ENCODE measurements around the gene LTB4R.
"Not testable (repeated sequence)": the region's sequence is repeated elsewhere in the genome, so short reads cannot be mapped to it uniquely, and the experiment has no call there.

The LTB4R gene

DNA sequence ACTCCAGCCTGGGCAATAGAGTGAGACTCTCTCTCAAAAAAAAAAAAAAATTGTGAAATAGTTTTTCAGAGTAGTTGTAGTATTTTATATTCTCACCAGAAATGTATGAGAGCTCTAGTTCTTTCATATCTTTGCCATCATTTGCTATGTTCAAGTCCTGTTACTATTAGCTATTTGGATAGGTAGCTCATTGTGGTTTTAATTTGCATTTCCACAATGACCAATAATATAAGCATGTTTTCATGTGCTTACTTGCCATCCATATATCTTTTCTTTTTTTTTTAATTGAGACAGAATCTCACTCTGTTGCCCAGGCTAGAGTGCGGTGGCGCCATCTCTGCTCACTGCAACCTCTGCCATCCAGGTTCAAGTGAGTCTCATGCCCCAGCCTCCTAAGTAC is 36.9 kb downstream of the LTB4R start:
- no peak for DNase-seq

DNA sequence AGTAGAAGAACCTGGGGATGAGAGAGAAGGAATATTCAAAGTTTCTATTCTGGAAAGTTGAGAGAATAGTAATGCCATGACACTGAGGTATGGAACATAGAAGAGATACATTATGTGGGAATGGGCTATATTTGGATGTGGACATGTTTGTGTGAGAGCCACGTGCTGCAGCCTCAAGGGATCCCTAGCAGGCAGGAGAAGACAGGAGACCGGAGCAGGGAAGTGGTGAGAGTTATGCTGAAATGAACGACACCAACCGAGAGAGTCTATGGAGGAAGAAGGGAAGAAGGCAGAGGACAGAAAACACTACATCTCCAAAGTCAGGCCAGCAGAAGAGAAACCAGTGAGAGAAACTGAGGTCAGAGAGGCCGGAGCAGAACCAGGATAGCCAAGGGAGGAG is 38.4 kb downstream of the LTB4R start:
- no peak for DNase-seq

DNA sequence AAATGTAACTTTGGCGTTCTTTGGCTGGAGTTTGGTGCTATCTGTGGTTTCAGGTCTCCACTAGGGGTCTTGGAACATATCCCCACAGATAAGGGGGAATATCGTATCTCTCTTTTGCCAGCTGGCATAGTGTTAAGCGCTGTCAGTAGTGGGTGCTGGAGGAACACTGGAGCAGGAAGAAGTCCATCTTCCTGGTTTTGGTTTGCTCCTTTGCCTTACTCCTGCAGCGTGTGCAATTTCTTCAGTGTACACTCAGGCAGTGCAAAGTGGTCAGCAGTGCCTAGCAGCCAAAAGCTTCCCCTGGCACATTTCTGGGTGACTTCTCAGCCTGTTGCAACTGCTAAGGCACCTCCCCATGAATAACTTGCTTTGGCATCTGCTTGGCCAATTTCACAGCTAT is 40.2 kb downstream of the LTB4R start:
- DNase-seq: no peak

DNA sequence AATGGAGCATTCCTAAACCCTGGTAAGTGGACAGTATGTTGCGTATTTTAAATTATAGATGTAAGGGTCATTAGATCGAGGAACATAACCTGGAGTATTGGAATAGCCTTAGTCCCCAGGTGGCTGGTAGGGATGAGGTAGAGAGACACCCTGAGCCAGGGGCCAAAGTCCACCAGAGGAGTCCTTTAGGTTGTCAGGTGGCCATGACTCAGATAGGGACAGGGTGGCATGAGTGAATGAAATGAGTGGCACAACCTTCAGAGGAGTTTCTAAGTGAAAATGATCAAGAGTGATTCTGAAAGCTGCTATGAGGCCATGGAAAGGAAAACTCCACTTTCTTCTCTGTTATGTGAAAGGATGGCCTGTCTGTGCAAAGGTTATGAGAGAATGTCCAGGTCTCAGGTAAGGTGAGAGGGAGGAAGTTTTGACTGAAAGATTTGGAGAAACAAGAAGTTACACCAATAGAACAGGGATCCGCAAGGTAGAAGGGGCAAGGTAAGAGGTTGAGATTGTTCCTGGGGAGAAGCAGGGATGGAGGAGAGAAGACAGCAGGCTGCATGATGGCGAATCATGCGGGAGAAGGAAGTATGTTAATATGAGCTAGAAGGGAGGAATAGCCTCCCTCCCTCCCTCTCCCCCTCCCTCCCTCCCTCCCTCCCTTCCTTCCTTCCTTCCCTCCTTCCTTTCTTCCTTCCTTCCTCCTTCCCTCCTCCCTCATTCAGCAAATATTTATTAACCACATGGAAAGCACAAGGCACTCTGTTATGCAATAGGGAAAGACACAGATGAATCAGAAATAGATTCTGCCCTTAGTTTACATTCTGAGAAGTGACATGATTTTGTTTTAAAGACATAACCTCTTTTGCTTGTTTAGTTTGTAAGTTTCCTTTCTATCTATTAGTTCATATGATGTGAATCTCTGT is 42.5 kb downstream of the LTB4R start:
- no peak for DNase-seq

DNA sequence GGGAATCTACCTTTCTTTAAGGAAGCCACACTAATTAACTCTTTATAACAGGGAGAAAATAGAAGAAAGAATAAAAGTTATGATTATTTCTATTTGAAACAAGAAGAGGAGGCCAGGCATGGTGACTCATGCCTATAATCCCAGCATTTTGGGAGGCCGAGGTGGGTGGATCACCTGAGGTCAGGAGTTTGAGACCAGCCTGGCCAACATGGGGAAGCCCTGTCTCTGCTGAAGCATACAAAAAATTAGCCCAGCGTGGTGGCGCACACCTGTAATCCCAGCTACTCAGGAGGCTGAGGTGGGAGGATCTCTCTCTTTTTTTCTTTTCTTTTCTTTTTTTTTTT is 43.2 kb downstream of the LTB4R start:
- DNase-seq: not testable (repeated sequence)

DNA sequence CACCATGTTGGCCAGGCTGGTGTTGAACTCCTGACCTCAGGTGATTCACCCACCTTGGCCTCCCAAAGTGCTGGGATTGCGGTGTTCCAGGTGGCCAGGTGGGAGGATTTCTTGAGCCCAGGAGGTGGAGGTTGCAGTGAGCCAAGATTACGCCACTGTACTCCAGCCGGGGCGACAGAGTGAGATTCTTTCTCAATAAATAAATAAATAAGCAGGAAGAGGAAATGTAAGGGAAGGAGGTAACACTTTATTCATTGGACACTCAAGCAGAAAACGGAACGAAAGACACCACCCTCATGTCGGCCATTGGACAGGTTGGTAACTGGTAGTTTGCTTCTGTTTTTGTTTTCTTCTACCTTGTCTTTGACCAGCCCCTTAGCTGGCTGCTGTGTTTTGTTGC is 43.7 kb downstream of the LTB4R start:
- DNase-seq: no peak

DNA sequence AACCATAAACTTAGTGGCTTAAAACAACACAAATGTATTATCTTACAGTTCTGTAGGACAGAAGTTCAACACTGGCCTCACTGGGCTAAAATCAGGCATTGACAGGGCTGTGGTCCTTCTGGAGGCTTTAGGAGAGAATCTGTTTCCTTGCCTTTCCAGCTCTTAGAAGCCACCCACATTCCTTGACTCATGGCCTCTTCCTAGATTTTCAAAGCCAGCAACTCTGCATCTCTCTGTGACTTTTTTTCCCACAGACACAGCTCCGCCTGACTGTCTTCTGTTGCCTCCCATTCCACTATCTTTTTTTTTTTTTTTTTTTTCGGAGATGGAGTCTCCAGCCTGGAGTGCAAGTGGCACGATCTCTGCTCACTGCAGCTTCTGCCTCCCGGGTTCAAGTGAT is 44.9 kb downstream of the LTB4R start:
- DNase-seq: no peak

DNA sequence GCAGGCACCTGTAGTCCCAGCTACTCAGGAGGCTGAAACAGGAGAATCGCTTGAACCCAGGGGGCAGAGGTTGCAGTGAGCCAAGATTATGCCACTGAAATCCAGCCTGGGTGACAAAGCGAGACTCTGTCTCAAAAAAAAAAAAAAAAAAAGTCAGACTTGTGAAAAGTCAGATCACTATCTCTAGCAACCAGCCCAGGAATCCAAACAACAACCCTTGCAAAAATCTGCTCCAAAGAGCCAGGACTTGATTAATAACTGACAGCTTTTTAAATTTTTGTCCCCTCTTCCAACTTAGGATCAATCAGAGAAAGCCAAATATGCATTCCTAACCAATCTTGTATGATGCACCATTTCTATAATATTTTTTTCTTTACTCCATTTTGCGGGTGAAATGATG is 49.0 kb downstream of the LTB4R start:
- DNase-seq: no peak

DNA sequence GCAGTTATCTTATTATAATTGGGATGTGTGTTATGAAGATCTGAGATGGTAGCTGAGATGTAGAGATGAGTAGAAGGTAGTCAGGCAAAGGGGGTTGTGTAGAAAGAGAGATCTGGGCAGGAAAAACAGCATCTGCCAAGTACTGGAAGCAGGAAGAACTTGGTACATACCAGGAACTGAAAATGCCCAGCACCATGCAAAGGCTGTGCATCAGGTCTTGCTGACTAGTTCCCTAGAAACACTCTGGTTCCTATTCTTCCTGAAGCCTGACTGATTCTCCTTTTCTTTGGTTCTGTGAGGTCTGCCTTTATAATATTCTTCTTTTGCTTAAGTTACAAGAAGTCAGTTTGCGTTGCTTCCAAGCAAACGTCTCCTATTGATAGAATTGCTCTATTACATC is 50.0 kb downstream of the LTB4R start:
- no peak for DNase-seq

DNA sequence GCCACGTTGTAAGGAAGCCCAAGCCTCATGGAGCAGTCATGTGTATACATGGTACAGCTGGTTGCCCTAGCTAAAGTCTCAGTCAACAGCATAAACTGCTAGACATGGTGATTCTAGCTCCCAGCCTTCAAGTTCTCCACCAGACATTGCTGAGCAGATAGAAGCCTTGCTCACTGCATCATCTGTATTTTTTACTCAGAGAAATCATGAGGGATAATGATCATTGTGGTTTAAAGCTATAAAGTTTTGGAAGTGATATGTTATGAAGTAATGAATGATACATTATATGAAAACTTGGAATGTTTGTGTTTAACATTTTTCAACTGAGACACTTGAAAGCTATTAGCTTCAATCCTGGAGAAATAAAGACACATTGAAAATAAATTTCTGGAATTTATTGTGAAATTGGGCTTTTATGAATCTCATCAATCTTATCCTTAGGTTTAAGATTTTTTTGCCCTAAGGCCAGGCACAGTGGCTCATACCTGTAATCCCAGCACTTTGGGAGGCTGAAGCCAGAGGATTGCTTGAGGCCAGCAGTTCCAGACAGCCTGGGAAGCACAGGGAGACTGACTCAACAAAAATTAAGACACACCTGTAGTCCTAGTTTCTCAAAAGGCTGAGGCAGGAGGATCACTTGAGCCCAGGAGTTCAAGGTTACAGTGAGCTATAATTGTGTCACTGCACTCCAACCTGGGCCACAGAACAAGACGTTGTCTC is 51.1 kb downstream of the LTB4R start:
- no peak for DNase-seq

DNA sequence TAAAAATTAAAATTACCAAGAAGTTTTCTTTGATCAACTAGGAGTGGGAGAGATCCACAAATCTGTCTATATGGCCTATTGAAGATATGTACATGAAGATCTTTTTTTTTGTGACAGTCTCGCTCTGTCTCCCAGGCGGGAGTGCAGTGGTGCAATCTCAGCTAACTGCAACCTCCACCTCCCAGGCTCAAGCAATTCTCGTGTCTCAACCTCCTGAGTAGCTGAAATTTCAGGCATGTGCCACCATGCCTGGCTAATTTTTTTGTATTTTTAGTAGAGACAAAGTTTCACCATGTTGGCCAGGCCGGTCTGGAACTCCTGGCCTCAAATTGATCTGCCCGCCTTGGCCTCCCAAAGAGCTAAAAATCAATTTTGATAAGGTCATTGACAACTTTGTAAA is 52.1 kb downstream of the LTB4R start:
- DNase-seq: no peak

DNA sequence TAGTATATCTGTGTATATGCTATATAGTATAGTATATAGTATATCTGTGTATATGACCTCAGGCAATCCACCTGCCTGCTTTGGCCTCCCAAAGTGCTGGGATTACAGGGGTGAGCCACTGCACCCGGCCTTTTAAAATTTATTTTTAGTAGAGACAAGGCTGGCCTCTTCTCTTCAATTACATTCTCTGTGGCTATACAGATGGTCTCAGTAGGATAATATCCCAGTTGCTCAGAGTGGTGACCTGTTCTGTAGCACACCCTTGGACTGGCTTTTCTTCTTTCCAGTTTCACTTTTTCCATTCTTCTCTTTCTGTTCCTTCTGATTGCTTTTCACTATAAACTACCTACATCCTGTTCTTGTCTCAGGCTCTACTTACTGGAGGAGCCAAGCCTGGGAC is 53.5 kb downstream of the LTB4R start:
- no peak for DNase-seq

DNA sequence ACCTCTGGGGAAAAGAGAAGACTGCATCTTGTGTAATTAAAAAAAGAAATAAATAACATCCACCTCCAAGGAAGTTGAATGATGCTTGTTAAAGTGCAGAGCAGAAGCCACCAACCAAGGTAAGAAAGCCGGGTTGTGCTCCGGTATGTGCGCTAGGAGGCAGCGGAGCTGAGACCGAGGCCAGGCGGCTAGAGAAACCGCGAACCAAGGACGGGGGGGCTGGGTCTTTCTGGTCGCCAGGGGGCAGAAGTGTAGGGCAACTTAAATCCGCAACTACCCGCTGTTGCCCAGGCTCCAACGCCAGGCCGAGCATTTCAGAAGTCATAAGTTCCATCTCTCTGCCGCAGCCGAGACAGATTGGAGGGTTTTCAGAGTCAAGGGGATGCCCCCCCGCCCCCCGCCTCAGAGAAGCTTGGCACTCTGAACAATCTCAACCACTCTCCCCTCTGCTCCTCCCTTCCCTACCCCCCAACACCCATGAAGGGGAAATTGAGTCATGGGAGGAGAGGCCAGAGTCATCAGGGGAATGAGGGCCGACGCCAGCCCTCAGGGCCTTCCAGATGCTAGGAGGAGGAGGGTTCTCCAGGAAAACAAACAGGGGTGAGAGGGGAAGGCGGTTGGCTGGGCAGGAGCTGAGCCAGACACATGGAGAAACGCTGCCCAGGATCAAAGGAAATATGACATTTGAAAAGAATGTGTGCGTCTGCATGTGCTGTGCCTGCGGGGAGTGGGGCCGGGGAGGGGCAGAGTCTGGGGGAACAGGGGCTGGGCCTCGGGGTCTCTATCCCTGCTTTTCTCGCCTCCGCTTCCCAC is 54.5 kb downstream of the LTB4R start:
- DNase-seq: peak; percentile 46 to 62

DNA sequence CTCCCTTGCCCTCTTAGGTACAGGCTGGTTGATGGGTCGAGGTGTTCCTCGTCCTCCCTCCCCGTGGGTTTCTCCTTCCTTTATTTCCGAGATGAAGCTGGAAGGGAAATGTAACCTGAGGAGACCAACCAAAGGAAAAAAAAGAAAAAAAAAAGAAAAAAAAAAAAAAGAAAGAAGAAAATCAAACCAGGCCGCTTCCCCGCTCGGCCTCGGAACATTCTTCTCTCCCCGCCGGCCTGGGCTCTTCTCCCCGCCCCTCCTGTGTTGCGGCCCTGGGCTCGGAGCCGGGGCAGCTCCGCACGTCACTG is 55.1 kb downstream of the LTB4R start:
- DNase-seq: no peak

DNA sequence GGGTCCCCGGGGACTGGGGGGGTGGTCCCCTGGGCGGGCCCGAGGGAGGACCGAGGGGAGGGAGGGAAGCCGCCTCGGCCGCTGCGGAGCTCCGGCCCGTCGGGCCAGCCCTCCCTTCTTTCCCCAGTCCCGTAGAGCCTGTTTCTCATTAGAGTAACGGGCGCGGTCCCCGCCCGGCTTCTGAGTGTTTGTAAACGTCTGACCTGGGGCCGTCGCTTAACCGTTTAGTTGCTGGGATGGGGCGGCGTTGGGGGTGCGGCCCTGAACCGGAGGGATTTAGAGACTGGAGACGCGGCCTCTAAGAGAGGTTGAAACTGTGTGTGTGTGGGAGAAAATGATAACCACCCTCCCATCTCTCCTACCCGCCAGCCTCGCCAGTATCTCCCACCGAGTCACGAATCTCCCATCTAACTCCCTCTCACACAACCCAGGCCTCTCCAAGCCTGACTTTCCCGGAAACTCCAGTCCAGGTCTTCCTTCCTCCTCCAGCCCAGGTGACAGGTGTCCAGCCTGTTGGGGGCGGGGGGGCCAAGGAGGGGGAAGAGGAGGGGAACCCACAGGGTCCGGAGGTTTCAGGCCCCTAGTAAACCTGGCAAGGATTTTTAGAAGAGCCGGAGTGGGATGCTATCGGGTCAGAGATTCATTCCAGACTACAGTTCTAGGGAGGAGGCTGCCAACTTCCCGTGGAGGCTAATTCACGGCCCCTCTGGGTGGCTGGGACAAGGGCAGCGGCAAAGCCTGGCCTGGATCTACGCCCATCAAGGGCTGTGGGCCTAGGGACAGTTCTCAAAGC is 55.6 kb downstream of the LTB4R start:
- DNase-seq: no peak

All from stimulated activated CD4-positive, alpha-beta T cell treated with anti-CD3 and anti-CD28 coated beads, Interleukin-2, amount 100 ng/mL, for 48 hours (primary cell).